ENCODE data around the gene PDK1.

PDK1 gene

DNA sequence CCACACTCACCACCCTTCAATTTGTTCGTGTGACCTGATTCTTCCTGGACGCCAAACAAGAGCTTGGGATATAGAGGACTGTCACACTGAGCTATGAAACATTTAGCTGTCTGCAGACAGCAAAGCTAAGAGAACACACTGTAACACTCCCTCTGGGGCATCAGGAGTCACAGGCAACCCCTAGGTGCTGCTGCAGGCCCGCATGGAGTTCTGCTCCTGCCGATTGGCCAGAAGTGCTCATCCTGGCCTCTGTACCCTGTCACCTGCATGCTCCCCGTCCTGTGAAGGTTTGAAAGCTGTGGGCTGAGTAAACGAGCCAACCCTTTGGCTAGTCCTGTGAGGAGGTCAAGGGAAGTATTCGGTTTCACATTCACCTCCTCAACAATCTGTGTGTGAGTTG is 73.7 kb downstream of the PDK1 start:
- Histone ChIP-seq H3K27ac (no peak overlapping the region), H3K27me3 (replicated peaks) (no peaks in the 10 kb centered on the region), H3K4me3 (ENCODE audit: low read depth, low read length) (no peak overlapping the region), H3K36me3 (replicated peaks) (no peaks in the 10 kb centered on the region)
- in situ Hi-C loops (cut with HindIII; ENCODE audit: low pct_ligation_motif_present, low sequenced_read_pairs), result no loop called here
- DNase-seq, result no peak
- no peak for TF ChIP-seq CTCF (IDR thresholded peaks at IDR 0.05; ENCODE audit: low read depth, low read length, missing control alignments)

- DNase-seq, result no peak
- no peaks in the 10 kb centered on the region for H3K27me3 ChIP-seq (replicated peaks)
- H3K36me3 ChIP-seq (replicated peaks), result no peaks in the 10 kb centered on the region
- in situ Hi-C loops (cut with HindIII; ENCODE audit: low pct_ligation_motif_present, low sequenced_read_pairs), result no loop called here
- no peak overlapping the region for H3K4me3 ChIP-seq (ENCODE audit: low read depth, low read length)
- no peak overlapping the region for H3K27ac ChIP-seq
- no peak for TF ChIP-seq CTCF (IDR thresholded peaks at IDR 0.05; ENCODE audit: low read depth, low read length, missing control alignments)
Measured at GRCh38 chr2:172630181-172630580, 74.3 kb downstream of the PDK1 start.

GRCh38 chr2:172634477-172634876 is 78.6 kb downstream of the PDK1 start:
- Histone ChIP-seq H3K27me3 (replicated peaks) (no peaks in the 10 kb centered on the region), H3K36me3 (replicated peaks) (no peaks in the 10 kb centered on the region), H3K27ac (no peak overlapping the region), H3K4me3 (ENCODE audit: low read depth, low read length) (no peak overlapping the region)
- no peak for TF ChIP-seq CTCF (IDR thresholded peaks at IDR 0.05; ENCODE audit: low read depth, low read length, missing control alignments)
- no peak for DNase-seq
- in situ Hi-C loops (cut with HindIII; ENCODE audit: low pct_ligation_motif_present, low sequenced_read_pairs), result no loop called here

DNA sequence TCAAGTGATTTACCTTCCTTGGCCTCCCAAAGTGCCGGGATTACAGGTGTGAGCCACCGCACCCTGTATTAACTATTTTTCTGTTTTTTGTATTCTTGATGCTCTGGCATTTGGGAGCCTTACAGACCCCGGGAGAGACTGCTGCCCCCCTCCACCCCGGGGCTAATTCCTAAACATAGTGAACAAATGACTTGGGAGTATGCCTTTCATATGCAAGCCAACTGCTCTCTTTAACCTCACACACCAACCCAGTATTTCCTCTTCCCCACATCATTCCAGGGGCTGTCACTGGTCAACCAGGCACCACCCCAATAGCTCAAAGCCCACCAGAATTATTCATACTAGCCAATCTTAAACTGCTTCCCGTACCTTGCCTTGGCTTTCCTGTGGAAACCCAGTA is 79.7 kb downstream of the PDK1 start:
- TF ChIP-seq CTCF (IDR thresholded peaks at IDR 0.05; ENCODE audit: low read depth, low read length, missing control alignments), result no peak
- Histone ChIP-seq H3K4me3 (ENCODE audit: low read depth, low read length) (no peak overlapping the region), H3K27me3 (replicated peaks) (no peaks in the 10 kb centered on the region), H3K36me3 (replicated peaks) (no peaks in the 10 kb centered on the region), H3K27ac (no peak overlapping the region)
- in situ Hi-C loops (cut with HindIII; ENCODE audit: low pct_ligation_motif_present, low sequenced_read_pairs), result no loop called here
- DNase-seq, result no peak

- Histone ChIP-seq H3K27me3 (replicated peaks) (no peaks in the 10 kb centered on the region), H3K4me3 (ENCODE audit: low read depth, low read length) (no peak overlapping the region), H3K36me3 (replicated peaks) (no peaks in the 10 kb centered on the region), H3K27ac (peak overlapping the region; percentile 1)
- TF ChIP-seq CTCF (IDR thresholded peaks at IDR 0.05; ENCODE audit: low read depth, low read length, missing control alignments), result no peak
- in situ Hi-C loops (cut with HindIII; ENCODE audit: low pct_ligation_motif_present, low sequenced_read_pairs), result no loop called here
- DNase-seq, result no peak
Measured at GRCh38 chr2:172639256-172639655, 83.4 kb downstream of the PDK1 start.

DNA sequence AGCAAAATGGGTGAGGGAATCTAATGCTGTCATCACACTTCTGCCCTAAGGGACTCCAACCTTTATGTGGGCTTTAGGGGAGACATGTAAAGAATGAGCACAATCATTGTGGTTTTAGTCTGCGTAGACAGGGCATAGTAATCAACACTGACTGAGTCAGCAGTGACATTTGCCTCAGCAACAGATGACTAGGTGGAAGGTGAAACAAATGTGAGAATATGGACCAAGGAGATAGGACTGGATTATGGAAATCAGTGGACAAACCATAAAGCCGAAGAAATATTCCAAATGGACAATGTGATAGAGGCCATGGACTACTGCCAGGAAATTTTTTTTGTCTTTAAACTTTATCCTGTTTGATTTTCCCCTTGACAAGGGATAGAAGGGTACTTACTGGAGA is 83.9 kb downstream of the PDK1 start:
- peak; percentile 90 for DNase-seq
- Histone ChIP-seq H3K4me3 (ENCODE audit: low read depth, low read length) (no peak overlapping the region), H3K27me3 (replicated peaks) (no peaks in the 10 kb centered on the region), H3K36me3 (replicated peaks) (no peaks in the 10 kb centered on the region), H3K27ac (peak overlapping the region; percentile 12)
- TF ChIP-seq CTCF (IDR thresholded peaks at IDR 0.05; ENCODE audit: low read depth, low read length, missing control alignments), result no peak
- in situ Hi-C loops (cut with HindIII; ENCODE audit: low pct_ligation_motif_present, low sequenced_read_pairs), result no loop called here

Data from brain microvascular endothelial cell (primary cell).